GM12874 (cell line): Measurements from ENCODE around the gene CD200R1L.

Experiments used
- CTCF ChIP-seq: IDR thresholded peaks from 2 replicates; pipeline ENCODE4 v1.5.1; 2011; ENCODE audit warnings: low read depth, mild to moderate bottlenecking, control low read depth, low read length, moderate library complexity; ENCODE audit not compliant: insufficient read depth

The CD200R1L gene

DNA sequence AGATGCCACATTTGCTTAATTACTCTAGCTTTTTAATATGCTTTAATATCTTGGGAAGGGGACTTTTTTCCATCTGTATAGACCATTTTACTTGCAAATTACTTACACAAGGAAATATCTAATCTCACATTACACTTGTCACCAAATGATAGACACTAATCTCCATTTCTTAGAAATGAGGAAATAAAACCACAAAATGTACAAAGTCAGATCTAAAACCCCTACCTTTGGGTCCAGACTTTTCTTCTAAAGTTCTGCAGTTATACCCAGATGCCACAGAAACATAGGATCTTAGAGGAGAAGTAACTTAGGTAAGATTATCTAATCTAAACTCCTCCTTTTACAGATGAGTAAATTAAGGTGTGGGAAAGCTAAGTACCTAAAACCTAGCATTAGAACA lies 44.3 kb downstream of the CD200R1L start:
- TF ChIP-seq CTCF = no peak

- TF ChIP-seq CTCF = no peak
These were observed 46.7 kb downstream of the CD200R1L start for GRCh38 chr3:112799946-112800345.

- no peak for TF ChIP-seq CTCF
These were observed 52.0 kb downstream of the CD200R1L start for GRCh38 chr3:112794622-112795172.

GRCh38 chr3:112793326-112794081 lies 53.2 kb downstream of the CD200R1L start:
- no peak for TF ChIP-seq CTCF

- no peak for TF ChIP-seq CTCF
These were observed 54.9 kb downstream of the CD200R1L start for GRCh38 chr3:112791736-112792135.

DNA sequence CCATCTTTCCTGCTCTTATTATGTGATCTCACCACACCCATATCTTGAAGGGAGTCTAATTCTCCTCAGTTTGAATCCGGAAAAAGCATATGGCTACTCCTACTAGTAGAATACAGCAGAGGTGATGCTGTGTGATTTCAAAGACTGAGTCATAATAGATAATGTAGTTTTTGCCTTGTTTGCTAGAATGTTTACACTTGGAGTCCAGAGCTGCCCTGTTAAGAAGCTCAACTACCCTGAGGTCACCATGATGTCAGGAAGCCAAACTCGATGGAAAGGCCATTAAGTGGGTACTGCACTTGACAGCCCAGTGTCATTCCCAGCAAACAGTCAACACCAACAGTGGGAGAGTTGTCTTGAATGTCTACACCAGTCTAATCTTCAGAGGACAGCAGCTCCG lies 56.9 kb downstream of the CD200R1L start:
- no peak for TF ChIP-seq CTCF

DNA sequence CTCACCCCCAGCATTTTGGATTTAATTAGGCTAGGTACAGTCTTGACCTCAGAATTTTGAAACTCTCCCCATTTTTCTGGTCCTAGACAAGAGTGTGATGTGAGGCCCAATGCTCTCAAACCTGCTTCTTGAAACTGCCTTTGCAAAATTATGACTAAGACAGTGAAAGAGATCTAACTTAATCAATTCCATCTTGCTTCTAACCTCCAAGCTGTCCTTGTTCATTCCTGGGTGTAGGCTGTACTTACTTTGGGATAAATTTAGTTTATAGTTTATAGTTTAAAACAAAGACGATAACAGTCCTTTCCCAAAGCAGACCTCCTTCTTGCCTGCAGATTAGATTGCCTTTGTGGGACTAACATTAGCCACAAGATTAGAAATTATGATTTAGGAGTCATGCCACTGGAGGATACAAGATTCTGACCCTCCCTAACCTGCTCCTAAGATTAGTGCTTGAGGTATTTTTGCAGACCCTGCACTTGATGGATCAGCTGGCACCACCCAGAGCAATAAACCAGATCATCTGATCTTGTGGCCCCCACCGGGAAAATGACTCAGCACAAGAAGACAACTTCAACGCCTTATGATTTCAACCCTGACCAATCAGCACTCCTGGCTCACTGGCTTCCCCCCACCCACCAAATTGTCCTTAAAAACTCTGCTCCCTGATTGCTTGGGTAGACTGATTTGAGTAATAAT lies 59.6 kb downstream of the CD200R1L start:
- no peak for TF ChIP-seq CTCF
